Esophagus squamous epithelium (tissue), 4 donors: ENCODE results near the gene ANKH.

ENCODE experiments used
- POLR2A ChIP-seq, 4 donors: fragments of 450-650 bp; IDR thresholded peaks; one replicate each; pipeline ENCODE4 v1.6.1; 2017; ENCODE audit warnings: antibody characterized with exemption in 4 of 4, mild to moderate bottlenecking in 4 of 4, moderate library complexity in 3 of 4
- TF ChIP-seq, protein P1 (sequence below), 6 experiments: fragments of 450-650 bp in 4 of 6; fragments of 200-600 bp in 2 of 6; sonication (generic) in 2 of 6; IDR thresholded peaks; one replicate each; pipeline ENCODE4 v1.5.1; 2016 to 2019; ENCODE audit warnings: antibody characterized with exemption in 6 of 6, mild to moderate bottlenecking in 4 of 6, moderate library complexity in 4 of 6

DNA sequence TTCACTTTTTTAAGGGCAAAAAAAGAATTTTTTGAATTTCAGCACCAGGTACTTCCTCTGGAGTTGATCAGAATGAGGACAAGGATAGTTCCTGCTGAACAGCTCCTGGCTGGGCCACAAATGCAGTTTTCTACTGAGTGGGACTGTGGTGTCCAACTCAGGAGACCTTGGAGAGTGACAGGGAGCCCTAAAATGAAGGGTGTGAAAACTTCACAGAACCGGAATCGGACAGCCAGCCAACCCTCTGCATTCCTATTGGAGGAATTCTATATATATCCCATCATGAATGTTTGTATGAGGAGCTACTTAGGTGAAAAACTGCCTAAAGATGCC is 40.6 kb downstream of the ANKH start:
- TF ChIP-seq, protein P1, sequence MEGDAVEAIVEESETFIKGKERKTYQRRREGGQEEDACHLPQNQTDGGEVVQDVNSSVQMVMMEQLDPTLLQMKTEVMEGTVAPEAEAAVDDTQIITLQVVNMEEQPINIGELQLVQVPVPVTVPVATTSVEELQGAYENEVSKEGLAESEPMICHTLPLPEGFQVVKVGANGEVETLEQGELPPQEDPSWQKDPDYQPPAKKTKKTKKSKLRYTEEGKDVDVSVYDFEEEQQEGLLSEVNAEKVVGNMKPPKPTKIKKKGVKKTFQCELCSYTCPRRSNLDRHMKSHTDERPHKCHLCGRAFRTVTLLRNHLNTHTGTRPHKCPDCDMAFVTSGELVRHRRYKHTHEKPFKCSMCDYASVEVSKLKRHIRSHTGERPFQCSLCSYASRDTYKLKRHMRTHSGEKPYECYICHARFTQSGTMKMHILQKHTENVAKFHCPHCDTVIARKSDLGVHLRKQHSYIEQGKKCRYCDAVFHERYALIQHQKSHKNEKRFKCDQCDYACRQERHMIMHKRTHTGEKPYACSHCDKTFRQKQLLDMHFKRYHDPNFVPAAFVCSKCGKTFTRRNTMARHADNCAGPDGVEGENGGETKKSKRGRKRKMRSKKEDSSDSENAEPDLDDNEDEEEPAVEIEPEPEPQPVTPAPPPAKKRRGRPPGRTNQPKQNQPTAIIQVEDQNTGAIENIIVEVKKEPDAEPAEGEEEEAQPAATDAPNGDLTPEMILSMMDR (IDR thresholded peaks at IDR 0.05): no peak
- TF ChIP-seq POLR2A (IDR thresholded peaks at IDR 0.05): no peak
